SIG-M5 (cell line): Measurements from ENCODE around the gene OR56A3.

Experiments used
- DNase-seq: peaks from one replicate; lab custom pipeline; 2025; lab: John Stamatoyannopoulos, UW

OR56A3 gene

GRCh38 chr11:5973530-5973929, 31.5 kb downstream of the OR56A3 start:
- no peak for DNase-seq

- DNase-seq = no peak
These were observed 41.4 kb downstream of the OR56A3 start for GRCh38 chr11:5983443-5983842.

- DNase-seq = no peak
These were observed 44.8 kb downstream of the OR56A3 start, which contains the start of gene OR52L1 for GRCh38 chr11:5986885-5987284. Gene OR52L1, minus strand, starts transcription at chr11:5986985. Its CDS starts 55 bp downstream, at chr11:5986930.

DNA sequence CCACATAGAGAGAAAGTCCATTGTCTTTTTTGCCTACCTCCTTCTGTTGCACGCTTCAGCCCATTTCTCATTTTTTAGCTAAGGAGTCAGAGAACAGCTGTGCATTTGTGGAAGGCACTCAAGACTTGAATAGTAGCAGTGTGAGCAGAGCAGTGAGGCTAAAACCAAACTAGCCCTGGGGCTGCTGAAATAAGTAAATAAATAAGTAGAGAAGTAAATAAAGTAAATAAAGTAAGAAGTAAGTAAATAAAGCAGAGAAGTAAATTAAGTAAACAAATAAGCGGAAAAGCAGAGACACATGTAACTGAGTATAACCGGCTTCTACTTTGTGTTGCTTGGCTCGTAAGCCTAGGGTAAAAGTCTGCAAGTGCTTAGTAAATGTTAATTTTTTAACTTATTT, 47.2 kb downstream of the OR56A3 start:
- no peak for DNase-seq

- DNase-seq = no peak
These were observed 50.1 kb downstream of the OR56A3 start for GRCh38 chr11:5992150-5992549.

DNA sequence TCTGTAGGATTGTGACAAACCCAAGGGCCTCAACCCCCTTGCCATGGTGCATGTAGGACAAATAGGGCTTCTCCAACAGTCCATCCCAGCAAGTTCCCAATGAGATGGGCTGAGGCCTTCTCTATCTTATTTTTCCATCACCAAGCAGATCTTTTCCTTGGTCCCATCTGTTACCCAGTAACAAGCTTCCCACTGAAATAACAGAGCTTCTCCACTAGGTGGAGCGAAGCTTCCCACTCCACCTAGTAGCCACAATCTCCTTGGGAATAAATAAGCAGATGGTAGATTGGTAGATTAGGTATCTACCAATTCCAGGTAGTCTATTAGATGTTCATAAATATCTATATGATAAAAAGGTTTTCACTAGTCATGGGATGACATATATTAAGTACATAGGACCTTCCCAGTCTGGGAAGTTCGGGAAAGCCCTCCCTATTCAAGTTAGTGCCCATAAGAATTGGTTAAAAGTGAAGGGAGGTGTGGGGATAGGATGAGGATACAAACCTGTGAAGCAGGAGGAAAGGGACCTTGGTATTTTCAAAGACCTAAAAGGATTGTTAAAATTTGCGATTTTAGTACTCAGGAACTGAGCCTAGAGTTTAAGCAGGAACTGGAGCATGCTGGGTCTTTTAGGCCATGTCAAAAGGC, 50.7 kb downstream of the OR56A3 start:
- no peak for DNase-seq

DNA sequence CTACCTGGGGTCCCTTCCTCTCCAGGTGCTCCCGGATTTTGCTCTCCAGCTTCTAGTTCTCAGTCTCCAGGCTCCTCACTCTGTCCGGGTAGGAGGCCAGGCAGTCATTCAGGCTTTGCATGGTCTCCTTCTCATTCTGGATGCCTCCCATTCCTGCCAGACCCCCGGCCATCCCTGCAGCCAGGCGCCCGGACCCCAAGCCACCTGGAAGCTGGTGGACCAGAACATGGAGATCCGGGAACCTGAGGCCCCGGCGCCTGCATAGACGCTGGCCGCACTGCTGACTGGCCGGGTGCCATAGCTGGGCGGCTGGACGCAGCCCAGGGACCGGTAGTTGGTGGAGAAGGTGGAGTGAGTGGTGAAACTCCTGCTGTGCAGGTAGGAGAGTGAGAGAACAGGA, 52.7 kb downstream of the OR56A3 start:
- no peak for DNase-seq
